ENCODE results near the gene LHPP. TPM values are rescaled to one million over a fixed set of nuclear protein-coding genes. Genes with fewer than 3 reads are reported as not detected.

Gene LHPP
- polyA plus RNA-seq, 2 of the 4 experiments (the other 2 are of a cell fraction) = 14.4 to 18.6 TPM

DNA sequence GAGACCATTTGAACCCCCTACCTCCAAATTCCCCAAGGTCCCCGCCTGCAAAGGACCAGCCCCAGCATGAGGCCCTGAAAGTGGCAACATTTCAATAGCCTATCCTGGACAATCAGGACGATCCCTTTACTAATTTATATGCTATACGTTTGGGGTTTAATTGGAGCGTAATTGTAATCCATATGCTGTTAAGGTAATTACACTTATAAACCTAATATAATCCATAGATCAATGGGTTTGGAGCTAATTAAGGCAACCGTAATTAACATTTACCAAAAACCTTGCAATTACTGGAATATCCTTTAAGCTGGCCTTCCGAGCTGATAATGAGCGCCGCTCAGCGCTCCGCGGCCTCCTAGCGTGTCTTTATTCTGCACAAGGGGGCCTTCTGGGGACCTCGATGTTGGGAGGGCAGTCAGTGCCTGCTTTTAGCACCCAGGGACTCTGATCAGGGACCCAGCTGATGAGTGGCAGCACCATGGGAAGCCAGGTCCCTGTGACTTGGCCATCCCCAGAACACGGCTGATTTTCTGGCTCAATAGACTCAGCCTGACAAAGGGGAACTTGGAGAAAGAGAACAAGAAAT, 91.2 kb downstream of the LHPP start:
- TF ChIP-seq MAZ (IDR thresholded peaks at IDR 0.05; ENCODE audit: borderline replicate concordance, low read depth, low read length) (no peak), CEBPB (IDR thresholded peaks at IDR 0.05) (no peak), SMC3 (IDR thresholded peaks at IDR 0.05) (no peak), HDAC2 (IDR thresholded peaks at IDR 0.05) (no peak), RFX5 (IDR thresholded peaks at IDR 0.05) (no peak), CHD4 (IDR thresholded peaks at IDR 0.05; ENCODE audit: borderline replicate concordance) (no peak), MAFK (IDR thresholded peaks at IDR 0.05; ENCODE audit: partially characterized antibody) (no peak), RCOR1 (IDR thresholded peaks at IDR 0.05; ENCODE audit: low read depth, low read length) (no peak), EHMT2 (IDR thresholded peaks at IDR 0.05; ENCODE audit: low read depth) (no peak), HOXB13 (CRISPR knock-in tag; IDR thresholded peaks at IDR 0.05; ENCODE audit: low read depth) (no peak), JUN (IDR thresholded peaks at IDR 0.05) (no peak), E2F6 (IDR thresholded peaks at IDR 0.05; ENCODE audit: borderline replicate concordance, low read depth) (no peak), KDM1A (IDR thresholded peaks at IDR 0.05; ENCODE audit: low read depth) (no peak)
- WGBS (ENCODE audit: missing lambda C conversion rate) = 80% methylated on average over 14 of the region's 14 CpGs
- H3K27ac ChIP-seq = no peak overlapping the region

DNA sequence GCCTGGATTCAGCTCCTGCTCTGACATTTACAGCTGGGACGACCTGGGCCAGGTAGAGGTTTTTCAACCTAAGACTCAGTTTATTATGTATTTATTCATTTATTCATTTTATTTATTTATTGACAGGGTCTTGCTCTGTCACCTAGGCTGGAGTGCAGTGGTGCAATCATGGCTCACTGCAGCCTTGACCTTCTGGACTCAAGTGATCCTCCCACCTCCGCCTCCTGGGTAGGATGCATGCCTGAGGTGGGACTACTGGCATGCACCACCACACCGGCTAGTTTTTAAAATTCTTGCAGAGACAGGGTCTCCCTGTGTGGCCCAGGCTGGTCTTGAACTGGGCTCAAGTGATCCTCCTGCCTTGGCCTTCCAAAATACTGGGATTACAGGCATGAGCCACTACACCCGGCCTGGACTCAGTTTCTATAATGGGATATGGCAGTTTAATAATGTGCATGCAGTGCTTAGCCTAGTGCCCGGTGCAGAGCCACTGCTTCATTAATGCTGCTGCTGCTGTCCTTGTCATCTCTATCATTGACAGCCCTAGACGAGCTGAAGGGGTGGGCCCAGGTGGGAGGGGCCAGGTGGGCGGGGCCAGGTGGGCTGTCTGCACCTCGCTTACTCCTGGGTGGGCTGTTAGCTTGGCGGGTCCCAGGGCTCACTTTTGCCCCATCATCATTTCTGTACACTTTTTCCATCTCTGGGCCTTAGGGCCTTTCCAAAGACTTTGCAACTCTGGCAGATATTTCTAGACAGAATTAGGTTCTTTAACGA, 92.6 kb downstream of the LHPP start:
- FAIRE-seq = no peak
- WGBS (ENCODE audit: missing lambda C conversion rate) = 72% methylated on average over 10 of the region's 10 CpGs
- DNase-seq (ENCODE audit: low read depth in 1 of 2, low spot score in 1 of 2) = no peak
- Histone ChIP-seq H3K4me2 (no peak overlapping the region), H3K27ac (no peak overlapping the region), H3K9me3 (no peaks in the 10 kb centered on the region), H3K4me1 (no peaks in the 10 kb centered on the region), H3K4me3 (no peak overlapping the region)
- CTCF ChIA-PET = interaction anchor here (1.4 kb wide), 1 partner anchor 11 kb away, joined by 3 read pairs; no protein-coding TSS in a partner anchor
- POLR2A ChIA-PET = no interaction called here
- TF ChIP-seq MAZ (IDR thresholded peaks at IDR 0.05; ENCODE audit: borderline replicate concordance, low read depth, low read length) = no peak
- no peak for TF ChIP-seq RARB (CRISPR knock-in tag; IDR thresholded peaks at IDR 0.05)
- no peak for TF ChIP-seq CHD2 (IDR thresholded peaks at IDR 0.05; ENCODE audit: low read length, partially characterized antibody)
- TF ChIP-seq HMGXB4 (CRISPR knock-in tag; IDR thresholded peaks at IDR 0.05; ENCODE audit: borderline replicate concordance) = no peak
- TF ChIP-seq, protein P1, sequence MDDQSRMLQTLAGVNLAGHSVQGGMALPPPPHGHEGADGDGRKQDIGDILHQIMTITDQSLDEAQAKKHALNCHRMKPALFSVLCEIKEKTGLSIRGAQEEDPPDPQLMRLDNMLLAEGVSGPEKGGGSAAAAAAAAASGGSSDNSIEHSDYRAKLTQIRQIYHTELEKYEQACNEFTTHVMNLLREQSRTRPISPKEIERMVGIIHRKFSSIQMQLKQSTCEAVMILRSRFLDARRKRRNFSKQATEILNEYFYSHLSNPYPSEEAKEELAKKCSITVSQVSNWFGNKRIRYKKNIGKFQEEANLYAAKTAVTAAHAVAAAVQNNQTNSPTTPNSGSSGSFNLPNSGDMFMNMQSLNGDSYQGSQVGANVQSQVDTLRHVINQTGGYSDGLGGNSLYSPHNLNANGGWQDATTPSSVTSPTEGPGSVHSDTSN (IDR thresholded peaks at IDR 0.05) = no peak
- no peak for TF ChIP-seq ZFP36 (IDR thresholded peaks at IDR 0.05; ENCODE audit: borderline replicate concordance, partially characterized antibody)
- no peak for TF ChIP-seq RAD21 (conservative IDR thresholded peaks at IDR 0.05 in 1 of 2, IDR thresholded peaks at IDR 0.05 in 1 of 2)
- TF ChIP-seq E2F6 (IDR thresholded peaks at IDR 0.05; ENCODE audit: borderline replicate concordance, low read depth) = no peak
- TF ChIP-seq POLR2AphosphoS2 (conservative IDR thresholded peaks at IDR 0.05; ENCODE audit: low read length) = no peak
- ATAC-seq = no peak

More for the DNA sequence above, 91.2 kb downstream of the LHPP start:
- ChIA-PET CTCF (interaction anchor here (0.6 to 1.9 kb wide), 4 partner anchors 14 to 193 kb away, joined by 3 to 8 read pairs (median 4); no protein-coding TSS in a partner anchor), POLR2A (interaction anchor here (0.5 to 0.6 kb wide), 2 partner anchors 181 to 1040 kb away, joined by 3 read pairs; no protein-coding TSS in a partner anchor)
- no peak overlapping the region for H3K4me3 ChIP-seq
- DNase-seq (ENCODE audit: low read depth in 1 of 2, low spot score in 1 of 2) (no peak), FAIRE-seq (no peak), ATAC-seq (no peak)
- H3K4me2 ChIP-seq = no peak overlapping the region
- H3K4me1 ChIP-seq = no peaks in the 10 kb centered on the region
- no peaks in the 10 kb centered on the region for H3K9me3 ChIP-seq
